Epidermal melanocyte (primary cell): ENCODE results near the gene SUFU.
"Not testable (repeated sequence)": the region's sequence is repeated elsewhere in the genome, so short reads cannot be mapped to it uniquely, and the experiment has no call there.

Experiments
- DNase-seq: peaks from one replicate; pipeline ENCODE4 v3.0.0; 2011; ENCODE audit warnings: low spot score; ENCODE audit not compliant: insufficient read length

Gene SUFU

GRCh38 chr10:102649797-102650654 lies 146.3 kb downstream of the SUFU start:
- DNase-seq: peak; percentile 14

GRCh38 chr10:102650655-102651454 lies 147.1 kb downstream of the SUFU start:
- DNase-seq: peak; percentile 11

- DNase-seq: peak; percentile 11
Measured at GRCh38 chr10:102651455-102652169, 147.8 kb downstream of the SUFU start.

GRCh38 chr10:102652170-102652916 lies 148.6 kb downstream of the SUFU start:
- peak; percentile 24 for DNase-seq

GRCh38 chr10:102653060-102653459 lies 149.3 kb downstream of the SUFU start:
- DNase-seq: peak; percentile 15

- peak; percentile 3 for DNase-seq
Measured at GRCh38 chr10:102654566-102654965, 150.8 kb downstream of the SUFU start.

- DNase-seq: peak; percentile 10
Measured at GRCh38 chr10:102654969-102655368, 151.2 kb downstream of the SUFU start.

GRCh38 chr10:102656026-102656425 lies 152.3 kb downstream of the SUFU start:
- DNase-seq: no peak

GRCh38 chr10:102656791-102657371 lies 153.1 kb downstream of the SUFU start:
- DNase-seq: no peak

- DNase-seq: peak; percentile 14
Measured at GRCh38 chr10:102657451-102657850, 153.7 kb downstream of the SUFU start.

- DNase-seq: no peak
Measured at GRCh38 chr10:102657984-102658724, 154.4 kb downstream of the SUFU start.

GRCh38 chr10:102658802-102659201 lies 155.0 kb downstream of the SUFU start:
- no peak for DNase-seq

GRCh38 chr10:102660888-102661657 lies 157.3 kb downstream of the SUFU start:
- DNase-seq: peak; percentile 83

GRCh38 chr10:102661658-102662028 lies 157.9 kb downstream of the SUFU start:
- no peak for DNase-seq

- no peak for DNase-seq
Measured at GRCh38 chr10:102665904-102666509, 162.2 kb downstream of the SUFU start.

- not testable (repeated sequence) for DNase-seq
Measured at GRCh38 chr10:102667411-102667810, 163.6 kb downstream of the SUFU start.

GRCh38 chr10:102668326-102669107 lies 164.7 kb downstream of the SUFU start:
- DNase-seq: no peak
